Fibroblast of lung (primary cell): ENCODE results near the gene TTC23.

Experiments
- EZH2 ChIP-seq: IDR thresholded peaks from 2 replicates; pipeline ENCODE4 v1.5.1; 2012; ENCODE audit warnings: low read length, control low read depth, mild to moderate bottlenecking; ENCODE audit errors: missing control alignments
- TF ChIP-seq, protein P1 (sequence below), 2 donors: IDR thresholded peaks in 1 of 2; conservative IDR thresholded peaks in 1 of 2; 1 replicate in 1 of 2; 2 replicates in 1 of 2; pipeline ENCODE4 v1.5.1; 2011 to 2012; ENCODE audit warnings: low read length in 2 of 2, control low read depth in 1 of 2, inconsistent platforms in 1 of 2, low read depth in 1 of 2, mild to moderate bottlenecking in 1 of 2

DNA sequence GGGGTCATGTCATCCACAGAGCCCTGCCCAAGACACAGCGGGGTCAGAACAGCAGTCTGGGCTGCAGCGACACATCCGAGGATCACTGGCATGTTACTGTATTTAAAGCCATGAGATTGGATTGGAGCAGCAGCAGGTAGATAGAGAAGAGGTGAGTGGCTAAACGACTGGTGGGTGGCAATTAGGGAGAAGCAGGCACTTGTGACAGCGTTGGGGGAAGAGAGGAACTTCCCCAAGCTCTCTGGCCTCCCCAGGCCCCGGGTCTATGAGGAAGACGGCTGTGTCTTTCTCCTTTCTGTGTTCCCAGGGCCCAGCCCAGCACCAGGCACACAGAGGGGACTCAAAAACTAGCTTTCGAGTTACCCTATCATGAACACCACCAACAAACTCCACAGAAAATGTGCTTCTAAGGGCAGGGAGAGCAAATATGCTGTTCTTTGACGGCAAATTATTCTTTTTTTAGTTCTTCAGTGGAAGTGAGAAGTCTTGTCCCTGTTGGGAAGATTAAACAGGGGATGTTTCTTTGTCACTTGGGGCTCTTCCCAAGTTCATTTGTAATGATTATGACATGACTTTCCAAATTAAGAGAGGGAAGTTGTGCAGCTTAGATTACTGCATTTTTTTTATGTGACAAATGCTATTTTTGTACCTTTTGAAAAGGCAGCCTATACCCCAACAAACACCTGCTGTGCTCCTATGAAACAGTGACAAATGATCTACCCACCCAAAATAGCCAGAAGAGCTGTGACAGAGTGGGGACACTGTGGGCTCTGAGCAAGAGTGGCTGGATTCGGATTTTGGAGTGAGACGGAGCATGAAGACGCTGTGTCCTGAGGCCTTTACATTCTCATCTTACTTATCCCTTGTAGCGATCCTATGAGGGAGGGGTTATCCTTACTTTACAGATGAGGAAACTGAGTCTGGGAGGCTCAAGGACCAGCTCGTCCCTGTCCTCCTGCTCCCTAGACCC lies 151.7 kb downstream of the TTC23 start:
- TF ChIP-seq EZH2 = no peak
- TF ChIP-seq, protein P1, sequence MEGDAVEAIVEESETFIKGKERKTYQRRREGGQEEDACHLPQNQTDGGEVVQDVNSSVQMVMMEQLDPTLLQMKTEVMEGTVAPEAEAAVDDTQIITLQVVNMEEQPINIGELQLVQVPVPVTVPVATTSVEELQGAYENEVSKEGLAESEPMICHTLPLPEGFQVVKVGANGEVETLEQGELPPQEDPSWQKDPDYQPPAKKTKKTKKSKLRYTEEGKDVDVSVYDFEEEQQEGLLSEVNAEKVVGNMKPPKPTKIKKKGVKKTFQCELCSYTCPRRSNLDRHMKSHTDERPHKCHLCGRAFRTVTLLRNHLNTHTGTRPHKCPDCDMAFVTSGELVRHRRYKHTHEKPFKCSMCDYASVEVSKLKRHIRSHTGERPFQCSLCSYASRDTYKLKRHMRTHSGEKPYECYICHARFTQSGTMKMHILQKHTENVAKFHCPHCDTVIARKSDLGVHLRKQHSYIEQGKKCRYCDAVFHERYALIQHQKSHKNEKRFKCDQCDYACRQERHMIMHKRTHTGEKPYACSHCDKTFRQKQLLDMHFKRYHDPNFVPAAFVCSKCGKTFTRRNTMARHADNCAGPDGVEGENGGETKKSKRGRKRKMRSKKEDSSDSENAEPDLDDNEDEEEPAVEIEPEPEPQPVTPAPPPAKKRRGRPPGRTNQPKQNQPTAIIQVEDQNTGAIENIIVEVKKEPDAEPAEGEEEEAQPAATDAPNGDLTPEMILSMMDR (conservative IDR thresholded peaks at IDR 0.05 in 1 of 2, IDR thresholded peaks at IDR 0.05 in 1 of 2; ENCODE audit: low read depth in 1 of 2, low read length in 2 of 2) = no peak
